PC-9 (cell line): ENCODE measurements around the gene MGLL. TPM values are rescaled to one million over a fixed set of nuclear protein-coding genes. Genes with fewer than 3 reads are reported as not detected.

ENCODE experiments used
- BruUV-seq: library from RNA; stranded (reverse); fragments of 400-500 nt; replicated peaks from 2 replicates; lab custom pipeline; 2021; lab: Mats Ljungman, UMichigan
- CTCF ChIA-PET: fragments of 300-600 bp; sonication (Branson Sonifier 250); formaldehyde crosslinking; loops from one replicate; lab custom pipeline; 2022; ENCODE audit warnings: antibody characterized with exemption; lab: Charles Lee
- POLR2A ChIA-PET: fragments of 300-600 bp; sonication (Branson Sonifier 250); formaldehyde crosslinking; loops from one replicate; lab custom pipeline; 2022; ENCODE audit warnings: antibody characterized with exemption; ENCODE audit not compliant: unreplicated experiment; lab: Charles Lee
- DNase-seq, 2 experiments: peaks; one replicate each; pipeline versions ENCODE4 v3.0.0 to v3.0.0-alpha.2; 2015 to 2022; ENCODE audit warnings: mixed read lengths in 1 of 2
- H2AFZ ChIP-seq: fragments of 200-600 bp; sonication (generic); 2 replicates; pipeline ENCODE4 v1.8.1; 2017; ENCODE audit warnings: antibody characterized with exemption
- H3F3A ChIP-seq: fragments of 200-600 bp; sonication (generic); 2 replicates; pipeline ENCODE4 v1.8.1; 2017; ENCODE audit warnings: antibody characterized with exemption, mild to moderate bottlenecking, low read depth; ENCODE audit not compliant: insufficient read depth
- H3K27ac ChIP-seq: fragments of 200-600 bp; sonication (generic); 2 replicates; pipeline ENCODE4 v1.6.1; 2016; ENCODE audit warnings: mixed run types
- H3K27me3 ChIP-seq: fragments of 200-600 bp; sonication (generic); 2 replicates; pipeline ENCODE4 v1.6.1; 2016; ENCODE audit warnings: low read depth, mixed run types; ENCODE audit not compliant: insufficient read depth
- H3K36me3 ChIP-seq: fragments of 200-600 bp; sonication (generic); 2 replicates; pipeline ENCODE4 v1.6.1; 2016; ENCODE audit warnings: low read depth, mixed run types
- H3K4me1 ChIP-seq: fragments of 200-600 bp; sonication (generic); replicated peaks from 2 replicates; pipeline ENCODE4 v1.6.1; 2016; ENCODE audit warnings: mixed run types; ENCODE audit not compliant: insufficient read depth
- H3K4me2 ChIP-seq: fragments of 200-600 bp; sonication (generic); 2 replicates; pipeline ENCODE4 v1.6.1; 2017; ENCODE audit warnings: mixed run types
- H3K4me3 ChIP-seq: fragments of 200-600 bp; sonication (generic); 2 replicates; pipeline ENCODE4 v1.6.1; 2016; ENCODE audit warnings: mixed run types
- H3K79me2 ChIP-seq: fragments of 200-600 bp; sonication (generic); 2 replicates; pipeline ENCODE4 v1.6.1; 2017; ENCODE audit warnings: low read depth, mixed run types
- H3K9me2 ChIP-seq: fragments of 200-600 bp; sonication (generic); 2 replicates; pipeline ENCODE4 v1.8.1; 2017; ENCODE audit warnings: mild to moderate bottlenecking; ENCODE audit not compliant: insufficient read depth
- H3K9me3 ChIP-seq: fragments of 200-600 bp; sonication (generic); 2 replicates; pipeline ENCODE4 v1.8.1; 2016; ENCODE audit warnings: low read depth; ENCODE audit not compliant: insufficient read depth
- H4K20me1 ChIP-seq: fragments of 200-600 bp; sonication (generic); 2 replicates; pipeline ENCODE4 v1.8.1; 2017; ENCODE audit not compliant: insufficient read depth
- CTCF ChIP-seq: fragments of 200-600 bp; sonication (generic); conservative IDR thresholded peaks from 2 replicates; pipeline ENCODE4 v1.6.1; 2017; ENCODE audit warnings: mixed run types, antibody characterized with exemption, mild to moderate bottlenecking, moderate library complexity
- EZH2 ChIP-seq: fragments of 200-600 bp; sonication (generic); IDR thresholded peaks from 2 replicates; pipeline ENCODE4 v1.8.0; 2017; ENCODE audit warnings: antibody characterized with exemption, low read depth
- intact Hi-C: fragments of 100-400 bp; cut with micrococcal nuclease; formaldehyde crosslinking; loops from one replicate; pipeline ENCODE4 v1.10.0; 2022; ENCODE audit not compliant: unreplicated experiment
- total RNA-seq: library from RNA; stranded (reverse); gene quantifications from 2 replicates; pipeline ENCODE4 v1.2.3, GENCODE V29; 2021

Gene MGLL
- total RNA-seq, 1 experiment from 2014 or later, result 30.7 TPM

GRCh38 chr3:127715532-127715931 is 106.8 kb downstream of the MGLL start:
- BruUV-seq, result no TSS peak
- TF ChIP-seq EZH2 (no peak), CTCF (no peak)
- intact Hi-C loops, result no loop called here
- Histone ChIP-seq H3K4me3 (no peak overlapping the region), H3K4me2 (no peak overlapping the region), H3K79me2 (no peaks in the 10 kb centered on the region), H3K27me3 (no peaks in the 10 kb centered on the region), H3K9me3 (no peaks in the 10 kb centered on the region), H3K36me3 (no peaks in the 10 kb centered on the region), H3F3A (no peaks in the 10 kb centered on the region), H2AFZ (no peak overlapping the region), H3K27ac (no peak overlapping the region), H4K20me1 (no peaks in the 10 kb centered on the region), H3K4me1 (no peaks in the 10 kb centered on the region), H3K9me2 (no peaks in the 10 kb centered on the region)
- ChIA-PET POLR2A (no interaction called here), CTCF (no interaction called here)
- DNase-seq, result no peak

GRCh38 chr3:127714866-127715265 is 107.4 kb downstream of the MGLL start:
- H3K79me2 ChIP-seq, result no peaks in the 10 kb centered on the region
- TF ChIP-seq EZH2 (no peak), CTCF (no peak)
- no TSS peak for BruUV-seq
- no peak for DNase-seq
- no peak overlapping the region for H3K4me3 ChIP-seq
- no peak overlapping the region for H3K4me2 ChIP-seq
- no peak overlapping the region for H3K27ac ChIP-seq
- H3K36me3 ChIP-seq, result no peaks in the 10 kb centered on the region
- H3K27me3 ChIP-seq, result no peaks in the 10 kb centered on the region
- H3K4me1 ChIP-seq, result no peaks in the 10 kb centered on the region
- no peaks in the 10 kb centered on the region for H3K9me2 ChIP-seq
- no peaks in the 10 kb centered on the region for H3K9me3 ChIP-seq
- no peak overlapping the region for H2AFZ ChIP-seq
- ChIA-PET POLR2A (no interaction called here), CTCF (no interaction called here)
- intact Hi-C loops, result no loop called here
- H4K20me1 ChIP-seq, result no peaks in the 10 kb centered on the region
- no peaks in the 10 kb centered on the region for H3F3A ChIP-seq

- H3K4me1 ChIP-seq, result no peaks in the 10 kb centered on the region
- no peaks in the 10 kb centered on the region for H3K79me2 ChIP-seq
- no peaks in the 10 kb centered on the region for H3K9me3 ChIP-seq
- intact Hi-C loops, result no loop called here
- no peaks in the 10 kb centered on the region for H3K36me3 ChIP-seq
- H3K4me3 ChIP-seq, result no peak overlapping the region
- DNase-seq, result no peak
- H3K27ac ChIP-seq, result no peak overlapping the region
- no peak overlapping the region for H3K4me2 ChIP-seq
- H2AFZ ChIP-seq, result no peak overlapping the region
- H3K9me2 ChIP-seq, result no peaks in the 10 kb centered on the region
- no TSS peak for BruUV-seq
- no peaks in the 10 kb centered on the region for H4K20me1 ChIP-seq
- no peak for TF ChIP-seq CTCF
- TF ChIP-seq EZH2, result no peak
- H3K27me3 ChIP-seq, result no peaks in the 10 kb centered on the region
- POLR2A ChIA-PET, result no interaction called here
- H3F3A ChIP-seq, result no peaks in the 10 kb centered on the region
- CTCF ChIA-PET, result no interaction called here
These were observed 108.2 kb downstream of the MGLL start for GRCh38 chr3:127714125-127714571.
